Measurements from ENCODE around the gene CERS6.

CERS6 gene

DNA sequence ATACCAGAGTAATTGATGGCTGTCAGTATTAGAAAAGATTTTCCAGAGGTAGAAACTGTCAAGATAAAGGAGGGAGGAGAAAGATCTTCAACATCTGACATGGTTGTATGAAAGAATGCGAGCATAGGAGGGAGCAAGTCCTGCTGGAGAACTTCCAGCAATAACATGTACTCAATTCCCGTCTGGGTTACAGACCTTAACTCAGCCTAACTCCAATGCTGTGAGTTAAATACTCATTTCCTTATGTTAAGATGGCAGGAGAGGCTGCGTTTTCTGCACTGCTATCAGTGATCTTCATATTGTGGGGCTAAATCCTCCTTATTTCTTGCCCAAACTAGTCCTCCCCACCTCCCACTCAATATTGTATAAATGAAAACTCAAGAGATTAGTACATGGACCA, 6.7 kb upstream of the CERS6 start:
- ChIA-PET POLR2A (no interaction called here), CTCF (no interaction called here)
- DNase-seq (ENCODE audit: extremely low spot score): no peak
- TF ChIP-seq ARNT (IDR thresholded peaks at IDR 0.05) (no peak), CTBP1 (IDR thresholded peaks at IDR 0.05; ENCODE audit: borderline replicate concordance) (no peak), NFRKB (IDR thresholded peaks at IDR 0.05) (no peak), ZNF384 (IDR thresholded peaks at IDR 0.05) (no peak), TARDBP (IDR thresholded peaks at IDR 0.05) (no peak), FOXM1 (IDR thresholded peaks at IDR 0.05; ENCODE audit: borderline replicate concordance) (no peak), BHLHE40 (IDR thresholded peaks at IDR 0.05; ENCODE audit: borderline replicate concordance) (no peak), FOXA1 (IDR thresholded peaks at IDR 0.05) (no peak), FOXK2 (IDR thresholded peaks at IDR 0.05) (no peak), PKNOX1 (IDR thresholded peaks at IDR 0.05) (no peak), SUZ12 (IDR thresholded peaks at IDR 0.05) (no peak), HDGF (IDR thresholded peaks at IDR 0.05; ENCODE audit: borderline replicate concordance) (no peak), ELF4 (IDR thresholded peaks at IDR 0.05) (no peak), L3MBTL2 (conservative IDR thresholded peaks at IDR 0.05) (no peak), LEF1 (IDR thresholded peaks at IDR 0.05; ENCODE audit: borderline replicate concordance) (no peak), SP1 (IDR thresholded peaks at IDR 0.05) (no peak)

GRCh38 chr2:168450171-168450570, 5.9 kb upstream of the CERS6 start:
- ChIA-PET CTCF (interaction anchor here (0.6 kb wide), 1 partner anchor 255 kb away, joined by 3 read pairs; no protein-coding TSS in a partner anchor), POLR2A (no interaction called here)
- DNase-seq (ENCODE audit: extremely low spot score): no peak
- TF ChIP-seq BHLHE40 (IDR thresholded peaks at IDR 0.05; ENCODE audit: borderline replicate concordance): no peak
- no peak for TF ChIP-seq CTBP1 (IDR thresholded peaks at IDR 0.05; ENCODE audit: borderline replicate concordance)
- TF ChIP-seq HDGF (IDR thresholded peaks at IDR 0.05; ENCODE audit: borderline replicate concordance): no peak
- TF ChIP-seq FOXM1 (IDR thresholded peaks at IDR 0.05; ENCODE audit: borderline replicate concordance): no peak
- TF ChIP-seq FOXK2 (IDR thresholded peaks at IDR 0.05): no peak
- no peak for TF ChIP-seq SP1 (IDR thresholded peaks at IDR 0.05)
- TF ChIP-seq NFRKB (IDR thresholded peaks at IDR 0.05): no peak
- no peak for TF ChIP-seq PKNOX1 (IDR thresholded peaks at IDR 0.05)
- TF ChIP-seq LEF1 (IDR thresholded peaks at IDR 0.05; ENCODE audit: borderline replicate concordance): no peak
- TF ChIP-seq ARNT (IDR thresholded peaks at IDR 0.05): no peak
- TF ChIP-seq FOXA1 (IDR thresholded peaks at IDR 0.05): no peak
- TF ChIP-seq SUZ12 (IDR thresholded peaks at IDR 0.05): no peak
- no peak for TF ChIP-seq L3MBTL2 (conservative IDR thresholded peaks at IDR 0.05)
- no peak for TF ChIP-seq ELF4 (IDR thresholded peaks at IDR 0.05)
- TF ChIP-seq TARDBP (IDR thresholded peaks at IDR 0.05): no peak
- no peak for TF ChIP-seq ZNF384 (IDR thresholded peaks at IDR 0.05)

- ChIA-PET POLR2A (no interaction called here), CTCF (interaction anchor here (0.5 to 0.6 kb wide), 2 partner anchors 256 to 591 kb away, joined by 3 read pairs; no protein-coding TSS in a partner anchor)
- no peak for TF ChIP-seq NFRKB (IDR thresholded peaks at IDR 0.05)
- TF ChIP-seq CTBP1 (IDR thresholded peaks at IDR 0.05; ENCODE audit: borderline replicate concordance): no peak
- DNase-seq (ENCODE audit: extremely low spot score): no peak
Measured at GRCh38 chr2:168450732-168451131, 5.3 kb upstream of the CERS6 start.

GRCh38 chr2:168452781-168453180, 3.3 kb upstream of the CERS6 start:
- TF ChIP-seq FOXM1 (IDR thresholded peaks at IDR 0.05; ENCODE audit: borderline replicate concordance): no peak
- no peak for TF ChIP-seq SP1 (IDR thresholded peaks at IDR 0.05)
- no peak for TF ChIP-seq ARNT (IDR thresholded peaks at IDR 0.05)
- TF ChIP-seq FOXA1 (IDR thresholded peaks at IDR 0.05): no peak
- TF ChIP-seq TARDBP (IDR thresholded peaks at IDR 0.05): no peak
- DNase-seq (ENCODE audit: extremely low spot score): no peak
- ChIA-PET CTCF (no interaction called here), POLR2A (no interaction called here)

DNA sequence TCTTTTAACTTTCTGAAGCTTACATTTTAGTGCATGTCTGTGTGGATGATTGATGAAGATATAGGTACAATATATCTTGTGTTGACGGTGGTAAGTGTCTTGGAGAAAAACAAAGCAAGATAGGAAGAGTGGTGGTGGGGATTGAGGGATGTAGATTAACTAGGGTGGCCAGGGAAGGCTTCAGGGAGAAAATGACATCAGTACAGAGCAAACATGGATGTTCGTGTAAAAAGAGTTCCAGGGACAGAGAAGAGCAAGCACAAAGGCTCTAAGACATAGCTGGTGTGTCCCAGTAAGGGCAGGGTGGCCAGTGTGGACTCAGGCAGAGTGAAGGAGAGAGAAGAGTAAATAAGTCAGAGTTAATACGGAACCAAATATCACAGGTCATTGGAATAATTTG, 2.7 kb upstream of the CERS6 start:
- DNase-seq (ENCODE audit: extremely low spot score): no peak
- ChIA-PET POLR2A (no interaction called here), CTCF (no interaction called here)
- TF ChIP-seq BHLHE40 (IDR thresholded peaks at IDR 0.05; ENCODE audit: borderline replicate concordance) (no peak), SP1 (IDR thresholded peaks at IDR 0.05) (no peak), FOXK2 (IDR thresholded peaks at IDR 0.05) (no peak), HDGF (IDR thresholded peaks at IDR 0.05; ENCODE audit: borderline replicate concordance) (no peak), FOXA1 (IDR thresholded peaks at IDR 0.05) (no peak), ARNT (IDR thresholded peaks at IDR 0.05) (no peak), CTBP1 (IDR thresholded peaks at IDR 0.05; ENCODE audit: borderline replicate concordance) (no peak)

DNA sequence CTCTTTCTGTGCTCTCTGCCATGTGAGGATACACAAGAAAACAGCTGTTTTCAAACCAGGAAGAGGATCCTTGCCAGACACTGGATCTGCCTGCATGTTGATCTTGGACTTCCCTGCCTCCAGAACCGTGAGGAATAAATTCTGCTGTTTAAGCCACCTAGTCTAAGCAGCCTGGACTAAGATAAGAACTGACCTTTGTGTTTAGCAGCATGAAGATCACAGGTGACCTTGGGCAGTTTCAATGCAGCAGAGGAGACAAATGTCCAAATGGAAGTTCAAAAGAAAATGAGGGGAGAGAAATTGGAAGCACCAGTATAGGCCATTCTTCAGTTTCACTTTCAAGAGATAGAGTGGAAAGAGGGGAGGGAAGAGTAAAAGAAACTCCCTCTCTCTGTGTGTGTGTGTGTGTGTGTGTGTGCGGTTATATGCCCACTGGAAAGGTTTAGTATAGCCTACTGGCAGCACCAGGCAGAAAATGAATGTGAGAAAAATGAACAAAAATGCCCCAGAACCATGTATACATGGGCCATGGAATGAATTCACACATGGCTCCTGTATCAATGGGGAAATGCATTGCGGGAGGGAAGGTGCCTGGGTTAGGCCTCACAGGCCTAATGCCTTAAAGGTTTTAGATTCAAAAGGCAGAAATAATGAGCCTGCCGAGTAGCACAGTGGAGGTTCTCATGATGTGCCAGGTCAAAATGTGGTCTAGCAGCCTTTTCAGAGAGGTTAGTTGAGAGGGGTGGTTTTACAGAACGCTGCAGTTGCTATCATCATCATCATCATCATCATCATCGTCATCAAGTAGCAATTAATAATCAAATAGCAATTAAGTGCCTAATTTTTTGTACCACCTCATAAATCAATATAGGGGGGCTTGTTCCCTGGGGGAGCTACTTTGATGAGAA, 1.1 kb upstream of the CERS6 start:
- DNase-seq (ENCODE audit: extremely low spot score): no peak
- TF ChIP-seq ARNT (IDR thresholded peaks at IDR 0.05) (no peak), FOXA1 (IDR thresholded peaks at IDR 0.05) (no peak), NFRKB (IDR thresholded peaks at IDR 0.05) (no peak), ZNF384 (IDR thresholded peaks at IDR 0.05) (no peak), FOXK2 (IDR thresholded peaks at IDR 0.05) (no peak), SUZ12 (IDR thresholded peaks at IDR 0.05) (no peak), ELF4 (IDR thresholded peaks at IDR 0.05) (no peak), CTBP1 (IDR thresholded peaks at IDR 0.05; ENCODE audit: borderline replicate concordance) (no peak), FOXM1 (IDR thresholded peaks at IDR 0.05; ENCODE audit: borderline replicate concordance) (no peak), BHLHE40 (IDR thresholded peaks at IDR 0.05; ENCODE audit: borderline replicate concordance) (no peak), TARDBP (IDR thresholded peaks at IDR 0.05) (no peak), L3MBTL2 (conservative IDR thresholded peaks at IDR 0.05) (no peak), HDGF (IDR thresholded peaks at IDR 0.05; ENCODE audit: borderline replicate concordance) (no peak), PKNOX1 (IDR thresholded peaks at IDR 0.05) (no peak), LEF1 (IDR thresholded peaks at IDR 0.05; ENCODE audit: borderline replicate concordance) (no peak), SP1 (IDR thresholded peaks at IDR 0.05) (no peak)
- POLR2A ChIA-PET: interaction anchor here (1.1 kb wide), 1 partner anchor 12 kb away, joined by 3 read pairs; no protein-coding TSS in a partner anchor
- CTCF ChIA-PET: no interaction called here

Measured in HEK293T (cell line).